Gastroesophageal sphincter (tissue), 4 donors: Measurements from ENCODE around the gene CKAP4. TPM values are rescaled to one million over a fixed set of nuclear protein-coding genes. Genes with fewer than 3 reads are reported as not detected.

Source experiments
- ATAC-seq: fragments of 150-250 bp; one replicate; pipeline ENCODE4 v1.9.1; 2016; ENCODE audit warnings: mild to moderate bottlenecking, moderate library complexity
- H3K27ac ChIP-seq, 4 donors: fragments of 200-600 bp; sonication (generic) in 3 of 4; 1 replicate in 3 of 4; 2 replicates in 1 of 4; pipeline ENCODE4 v1.5.1; 2016 to 2019
- H3K27me3 ChIP-seq: fragments of 200-600 bp; sonication (generic); one replicate; pipeline ENCODE4 v1.5.1; 2019
- H3K36me3 ChIP-seq, 2 donors: fragments of 200-600 bp; sonication (generic); one replicate each; pipeline ENCODE4 v1.5.1; 2019; ENCODE audit warnings: control low read depth in 1 of 2
- H3K4me1 ChIP-seq, 3 donors: fragments of 200-600 bp; sonication (generic); 1 replicate in 2 of 3; 2 replicates in 1 of 3; pipeline ENCODE4 v1.5.1; 2016 to 2019; ENCODE audit warnings: control low read depth in 2 of 3
- H3K4me3 ChIP-seq, 2 donors: fragments of 200-600 bp; sonication (generic); one replicate each; pipeline ENCODE4 v1.5.1; 2019; ENCODE audit warnings: mild to moderate bottlenecking in 1 of 2, moderate library complexity in 1 of 2
- H3K9me3 ChIP-seq, 3 donors: fragments of 200-600 bp; sonication (generic); one replicate each; pipeline ENCODE4 v1.5.1; 2017 to 2019; ENCODE audit warnings: control low read depth in 2 of 3
- EP300 ChIP-seq: sonication (generic); formaldehyde crosslinking; IDR thresholded peaks from one replicate; pipeline ENCODE4 v1.6.1; 2017; ENCODE audit warnings: antibody characterized with exemption, mild to moderate bottlenecking
- POLR2A ChIP-seq, 2 donors: fragments of 450-650 bp; IDR thresholded peaks; one replicate each; pipeline ENCODE4 v1.6.1; 2017; ENCODE audit warnings: antibody characterized with exemption in 2 of 2, mild to moderate bottlenecking in 2 of 2, moderate library complexity in 1 of 2
- POLR2AphosphoS5 ChIP-seq: sonication (generic); formaldehyde crosslinking; IDR thresholded peaks from one replicate; pipeline ENCODE4 v1.6.1; 2017; ENCODE audit warnings: antibody characterized with exemption
- WGBS, 2 donors: methylation state at CpG; one replicate each; pipeline ENCODE4 v1.1.5; 2018; ENCODE audit warnings: low coverage in 1 of 2; 5-methylcytosine and 5-hydroxymethylcytosine counted together
- small RNA-seq, 4 donors: library from RNA; depleted of rRNA; stranded (forward); fragments of <200 nt; gene quantifications; one replicate each; pipeline ENCODE3, GENCODE V24; 2016
- total RNA-seq, 4 donors: library from RNA; depleted of rRNA; stranded (reverse); fragments of >200 nt; gene quantifications; one replicate each; pipeline ENCODE4 v1.1.0, GENCODE V29; 2016
- TF ChIP-seq, protein P1 (sequence below), 4 experiments: fragments of 200-600 bp in 2 of 4; fragments of 450-650 bp in 2 of 4; sonication (generic) in 1 of 4; IDR thresholded peaks; one replicate each; pipeline ENCODE4 v1.5.1; 2017 to 2019; ENCODE audit warnings: antibody characterized with exemption in 4 of 4, mild to moderate bottlenecking in 2 of 4, moderate library complexity in 2 of 4

Gene CKAP4
- total RNA-seq, 4 donors from 2014 or later, result 36.3 to 55.4 (median 42.9) TPM

DNA sequence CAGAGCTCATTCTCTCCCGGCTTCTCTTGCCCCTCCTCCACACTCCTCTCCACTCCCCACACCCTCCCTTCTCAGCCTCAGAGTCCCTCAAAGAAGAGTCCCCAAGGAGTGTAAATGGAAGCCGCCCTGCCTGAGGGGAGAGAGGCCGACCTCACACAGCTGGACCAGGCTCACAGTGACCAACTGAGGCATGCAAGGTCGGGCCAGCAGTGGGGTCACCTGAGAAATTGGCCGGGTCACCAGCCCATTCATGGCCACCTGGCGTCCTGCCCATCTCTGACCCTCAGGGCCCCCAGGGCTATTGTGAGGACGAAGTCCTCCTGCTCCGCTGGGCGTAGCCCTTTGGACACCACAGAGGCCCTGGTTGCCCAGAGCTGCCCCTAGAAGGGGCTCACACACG is 59.6 kb downstream of the CKAP4 start:
- ATAC-seq, result no peak
- Histone ChIP-seq H3K9me3 (no peaks in the 10 kb centered on the region), H3K27ac (no peak overlapping the region), H3K27me3 (peaks cover 19% of the 10 kb centered on the region), H3K4me1 (peaks cover 0 to under 1% (median 0%) of the 10 kb centered on the region in 3 donors), H3K36me3 (no peaks in the 10 kb centered on the region), H3K4me3 (no peak overlapping the region)
- TF ChIP-seq POLR2A (IDR thresholded peaks at IDR 0.05) (no peak), POLR2AphosphoS5 (no peak), EP300 (no peak)
- TF ChIP-seq, protein P1, sequence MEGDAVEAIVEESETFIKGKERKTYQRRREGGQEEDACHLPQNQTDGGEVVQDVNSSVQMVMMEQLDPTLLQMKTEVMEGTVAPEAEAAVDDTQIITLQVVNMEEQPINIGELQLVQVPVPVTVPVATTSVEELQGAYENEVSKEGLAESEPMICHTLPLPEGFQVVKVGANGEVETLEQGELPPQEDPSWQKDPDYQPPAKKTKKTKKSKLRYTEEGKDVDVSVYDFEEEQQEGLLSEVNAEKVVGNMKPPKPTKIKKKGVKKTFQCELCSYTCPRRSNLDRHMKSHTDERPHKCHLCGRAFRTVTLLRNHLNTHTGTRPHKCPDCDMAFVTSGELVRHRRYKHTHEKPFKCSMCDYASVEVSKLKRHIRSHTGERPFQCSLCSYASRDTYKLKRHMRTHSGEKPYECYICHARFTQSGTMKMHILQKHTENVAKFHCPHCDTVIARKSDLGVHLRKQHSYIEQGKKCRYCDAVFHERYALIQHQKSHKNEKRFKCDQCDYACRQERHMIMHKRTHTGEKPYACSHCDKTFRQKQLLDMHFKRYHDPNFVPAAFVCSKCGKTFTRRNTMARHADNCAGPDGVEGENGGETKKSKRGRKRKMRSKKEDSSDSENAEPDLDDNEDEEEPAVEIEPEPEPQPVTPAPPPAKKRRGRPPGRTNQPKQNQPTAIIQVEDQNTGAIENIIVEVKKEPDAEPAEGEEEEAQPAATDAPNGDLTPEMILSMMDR (IDR thresholded peaks at IDR 0.05), result no peak
- WGBS, 2 donors, result 0 to 60% methylated on average over 1 of the region's 10 CpGs

Small RNA genes within 50 kb of the gene (small RNA-seq; reads per million reads assigned to genes)
- 0 reads per million in 4 donors for gene RNU7-94P

Other genes starting within 250 kb of the CKAP4 start
- 10 to 100 TPM in 2 of 4 donors, 1 to 10 TPM in 2; 7.4 to 27.7 (median 10.7) TPM for gene NUAK1, start 109.1 kb downstream of the CKAP4 start, total RNA-seq
- 10 to 100 TPM; 35.4 to 59.8 (median 41.5) TPM for gene TCP11L2, start 54.7 kb upstream of the CKAP4 start, total RNA-seq
- gene POLR3B, start 109.7 kb upstream of the CKAP4 start, total RNA-seq, result 1 to 10 TPM; 5.7 to 7.9 (median 6.4) TPM